Panc1 (cell line): ENCODE data around the gene KCNIP4.

ENCODE experiments used
- CTCF ChIP-seq: fragments of 450-650 bp; IDR thresholded peaks from 2 replicates; pipeline ENCODE4 v1.5.1; 2017; ENCODE audit warnings: mild to moderate bottlenecking
- POLR2AphosphoS5 ChIP-seq: IDR thresholded peaks from 2 replicates; pipeline ENCODE4 v1.6.1; 2012; ENCODE audit warnings: mild to moderate bottlenecking, low read depth, low read length, moderate library complexity
- SIN3A ChIP-seq: IDR thresholded peaks from 2 replicates; pipeline ENCODE4 v1.6.1; 2012; ENCODE audit warnings: low read depth, mild to moderate bottlenecking, low read length, moderate library complexity, borderline replicate concordance; ENCODE audit not compliant: insufficient read depth
- TCF7L2 ChIP-seq: IDR thresholded peaks from 2 replicates; pipeline ENCODE4 v1.6.1; 2011; ENCODE audit warnings: mild to moderate bottlenecking, low read depth, low read length, inconsistent platforms
- TF ChIP-seq, protein P1 (sequence below), 2 experiments: IDR thresholded peaks; 2 replicates each; pipeline ENCODE4 v1.6.1; 2011 to 2012; ENCODE audit warnings: low read depth in 2 of 2, control low read depth in 1 of 2, low read length in 1 of 2, mild to moderate bottlenecking in 1 of 2, moderate library complexity in 1 of 2; ENCODE audit not compliant: insufficient read depth in 1 of 2

GRCh38 chr4:21973850-21974249 lies 25.3 kb upstream of the KCNIP4 start:
- TF ChIP-seq CTCF (no peak), POLR2AphosphoS5 (no peak), SIN3A (no peak), TCF7L2 (no peak)
- TF ChIP-seq, protein P1, sequence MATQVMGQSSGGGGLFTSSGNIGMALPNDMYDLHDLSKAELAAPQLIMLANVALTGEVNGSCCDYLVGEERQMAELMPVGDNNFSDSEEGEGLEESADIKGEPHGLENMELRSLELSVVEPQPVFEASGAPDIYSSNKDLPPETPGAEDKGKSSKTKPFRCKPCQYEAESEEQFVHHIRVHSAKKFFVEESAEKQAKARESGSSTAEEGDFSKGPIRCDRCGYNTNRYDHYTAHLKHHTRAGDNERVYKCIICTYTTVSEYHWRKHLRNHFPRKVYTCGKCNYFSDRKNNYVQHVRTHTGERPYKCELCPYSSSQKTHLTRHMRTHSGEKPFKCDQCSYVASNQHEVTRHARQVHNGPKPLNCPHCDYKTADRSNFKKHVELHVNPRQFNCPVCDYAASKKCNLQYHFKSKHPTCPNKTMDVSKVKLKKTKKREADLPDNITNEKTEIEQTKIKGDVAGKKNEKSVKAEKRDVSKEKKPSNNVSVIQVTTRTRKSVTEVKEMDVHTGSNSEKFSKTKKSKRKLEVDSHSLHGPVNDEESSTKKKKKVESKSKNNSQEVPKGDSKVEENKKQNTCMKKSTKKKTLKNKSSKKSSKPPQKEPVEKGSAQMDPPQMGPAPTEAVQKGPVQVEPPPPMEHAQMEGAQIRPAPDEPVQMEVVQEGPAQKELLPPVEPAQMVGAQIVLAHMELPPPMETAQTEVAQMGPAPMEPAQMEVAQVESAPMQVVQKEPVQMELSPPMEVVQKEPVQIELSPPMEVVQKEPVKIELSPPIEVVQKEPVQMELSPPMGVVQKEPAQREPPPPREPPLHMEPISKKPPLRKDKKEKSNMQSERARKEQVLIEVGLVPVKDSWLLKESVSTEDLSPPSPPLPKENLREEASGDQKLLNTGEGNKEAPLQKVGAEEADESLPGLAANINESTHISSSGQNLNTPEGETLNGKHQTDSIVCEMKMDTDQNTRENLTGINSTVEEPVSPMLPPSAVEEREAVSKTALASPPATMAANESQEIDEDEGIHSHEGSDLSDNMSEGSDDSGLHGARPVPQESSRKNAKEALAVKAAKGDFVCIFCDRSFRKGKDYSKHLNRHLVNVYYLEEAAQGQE (IDR thresholded peaks at IDR 0.05; ENCODE audit: insufficient read depth in 1 of 2, low read depth in 2 of 2, low read length in 1 of 2), result no peak
